ENCODE measurements around the gene CHST6.
"Not testable (repeated sequence)": the region's sequence is repeated elsewhere in the genome, so short reads cannot be mapped to it uniquely, and the experiment has no call there.

CHST6 gene

DNA sequence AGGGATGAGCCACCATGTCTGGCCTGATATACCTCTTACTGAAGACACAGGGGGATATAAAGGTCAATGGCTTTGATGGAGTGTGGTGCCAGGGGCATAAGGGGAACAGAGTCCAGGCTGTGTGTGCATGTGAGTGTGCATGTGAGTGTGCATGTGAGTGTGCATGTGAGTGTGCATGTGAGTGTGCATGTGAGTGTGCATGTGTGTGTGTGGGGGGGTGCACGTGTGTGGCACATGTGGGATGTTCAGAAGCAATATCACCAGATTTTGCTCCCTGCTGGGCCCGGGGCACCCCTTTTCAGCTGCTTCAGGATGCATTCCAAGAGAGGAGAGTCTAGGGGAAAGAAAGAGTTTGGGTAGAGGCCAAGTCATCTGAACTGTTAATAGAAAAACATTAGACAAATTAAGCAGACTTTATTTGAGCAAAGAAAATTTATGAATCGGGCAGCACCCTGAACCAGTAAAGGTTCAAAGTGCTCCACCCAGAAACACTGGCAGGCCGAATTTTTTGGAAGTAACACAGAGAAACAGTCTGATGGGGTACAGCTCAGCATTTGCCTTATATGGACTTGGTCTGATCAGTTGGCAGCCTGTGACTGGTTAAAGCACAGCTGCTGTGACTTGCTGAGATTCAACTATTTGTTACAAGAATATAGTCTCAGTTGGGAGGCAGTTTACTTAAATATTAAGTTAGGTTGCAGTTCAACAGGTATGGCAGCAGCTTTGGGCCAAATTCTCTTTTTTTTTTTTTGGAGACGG, 31.0 kb upstream of the CHST6 start:
- H3K9me3 Mint-ChIP-seq, result no peaks in the 10 kb centered on the region
- no peaks in the 10 kb centered on the region for H3K27me3 Mint-ChIP-seq
- H3K4me3 Mint-ChIP-seq, result no peak overlapping the region
- H3K36me3 Mint-ChIP-seq (ENCODE audit: low read depth), result no peaks in the 10 kb centered on the region
- no peak overlapping the region for H3K27ac Mint-ChIP-seq
- H3K4me1 Mint-ChIP-seq (ENCODE audit: low read depth), result no peaks in the 10 kb centered on the region

DNA sequence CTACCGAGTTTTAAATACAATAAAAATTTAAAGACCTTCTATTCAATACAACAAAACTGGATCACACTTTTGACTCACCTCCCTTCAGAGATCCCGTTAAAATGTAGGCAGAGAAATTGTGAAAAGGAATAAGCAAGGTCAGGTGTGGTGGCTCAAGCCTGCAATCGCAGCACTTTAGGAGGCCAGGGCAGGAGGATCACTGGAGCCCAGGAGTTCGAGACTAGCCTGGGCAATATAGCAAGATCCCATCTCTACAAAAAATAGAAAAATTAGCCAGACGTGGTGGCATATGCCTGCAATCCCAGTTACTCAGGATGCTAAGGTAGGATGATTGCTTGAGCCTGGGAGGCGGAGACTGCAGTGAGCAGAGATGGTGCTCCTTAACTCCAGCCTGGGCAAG, 23.9 kb upstream of the CHST6 start:
- Mint-ChIP-seq H3K27ac (no peak overlapping the region), H3K36me3 (ENCODE audit: low read depth) (no peaks in the 10 kb centered on the region), H3K27me3 (no peaks in the 10 kb centered on the region), H3K4me1 (ENCODE audit: low read depth) (peaks cover 11% of the 10 kb centered on the region), H3K9me3 (no peaks in the 10 kb centered on the region), H3K4me3 (no peak overlapping the region)

DNA sequence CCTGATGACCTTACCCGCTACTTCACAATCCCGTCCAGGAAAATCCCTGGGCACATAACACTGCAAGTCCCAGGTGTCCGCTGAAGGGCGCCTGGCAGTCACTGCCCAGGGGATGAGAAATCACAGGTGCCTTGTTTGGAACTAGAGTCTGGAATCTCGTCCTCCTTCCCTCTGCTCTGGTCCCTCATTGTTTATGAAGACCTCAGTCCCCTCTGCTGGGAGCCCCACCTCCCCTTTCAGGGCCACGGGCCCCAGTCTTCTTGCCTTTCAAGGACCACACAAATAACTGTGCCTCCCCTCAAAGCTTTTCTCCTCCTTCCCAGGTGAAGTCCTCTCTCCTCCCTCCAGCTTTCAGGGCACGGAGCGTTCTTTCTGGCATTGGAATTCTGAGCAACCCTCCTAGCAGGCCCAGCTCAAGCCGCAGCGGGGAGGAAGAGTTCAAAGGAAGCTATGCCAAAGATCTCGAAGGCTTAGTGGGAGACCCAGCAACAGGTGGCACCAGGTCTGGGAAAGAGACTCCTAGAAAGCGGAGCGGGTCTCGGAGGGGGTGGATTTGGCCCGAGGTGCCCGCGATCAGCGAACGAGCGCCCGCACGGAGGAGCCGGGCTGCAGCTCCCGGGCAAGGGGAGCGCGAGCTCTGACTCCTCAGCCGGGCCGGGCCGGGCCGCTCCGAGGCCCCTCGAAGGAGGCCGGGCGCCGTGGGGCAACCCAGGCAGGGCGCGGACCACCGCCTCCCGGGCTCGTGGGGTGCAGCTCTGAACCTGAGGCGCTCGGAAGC, 21.1 kb upstream of the CHST6 start:
- H3K27me3 Mint-ChIP-seq; H3K9me3 Mint-ChIP-seq; H3K36me3 Mint-ChIP-seq (ENCODE audit: low read depth): not testable (repeated sequence)
- Mint-ChIP-seq H3K4me1 (ENCODE audit: low read depth) (peaks cover 11% of the 10 kb centered on the region), H3K27ac (peak overlapping the region; percentile 5), H3K4me3 (peak overlapping the region; percentile 90)

DNA sequence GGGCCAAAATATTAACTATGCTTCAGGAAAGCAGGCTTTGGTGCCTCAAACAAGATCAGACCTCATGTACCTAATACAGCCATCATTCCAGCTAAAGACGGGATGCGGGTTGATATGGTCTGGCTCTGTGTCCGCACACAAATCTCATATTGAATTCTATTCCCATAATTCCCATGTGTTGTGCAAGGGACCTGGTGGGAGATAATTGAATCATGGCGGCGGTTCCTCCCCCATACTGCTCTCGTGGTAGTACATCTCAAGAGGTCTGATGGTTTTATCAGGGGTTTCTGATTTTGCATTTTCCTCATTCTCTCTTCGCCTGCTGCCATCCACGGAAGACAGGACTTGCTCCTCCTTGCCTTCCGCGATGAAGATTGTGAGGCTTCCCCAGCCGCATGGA, 19.1 kb upstream of the CHST6 start:
- Mint-ChIP-seq H3K9me3 (no peaks in the 10 kb centered on the region), H3K27ac (no peak overlapping the region), H3K27me3 (no peaks in the 10 kb centered on the region), H3K4me3 (no peak overlapping the region), H3K36me3 (ENCODE audit: low read depth) (no peaks in the 10 kb centered on the region), H3K4me1 (ENCODE audit: low read depth) (peaks cover 11% of the 10 kb centered on the region)

DNA sequence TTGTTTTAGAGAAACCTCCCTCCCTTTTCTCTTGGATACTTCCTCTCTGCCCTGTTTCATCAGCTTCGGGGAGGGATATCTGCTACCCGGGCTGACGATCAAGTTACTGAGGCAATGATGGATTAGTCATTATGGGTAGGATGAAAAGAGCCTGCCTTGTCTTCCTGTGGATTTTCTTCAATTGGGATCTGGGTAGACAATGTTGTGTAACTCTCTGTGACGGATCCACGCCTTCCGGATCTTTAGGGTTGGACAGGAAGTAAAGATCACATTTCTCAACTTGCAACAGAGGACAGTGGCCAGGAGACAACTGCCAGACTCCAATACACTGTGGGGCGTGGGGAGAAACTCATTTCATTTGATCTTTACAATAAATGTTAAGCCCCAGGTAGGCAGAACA, 11.3 kb upstream of the CHST6 start:
- Mint-ChIP-seq H3K4me3 (no peak overlapping the region), H3K4me1 (ENCODE audit: low read depth) (no peaks in the 10 kb centered on the region), H3K9me3 (no peaks in the 10 kb centered on the region), H3K27ac (no peak overlapping the region), H3K27me3 (peaks cover 4% of the 10 kb centered on the region), H3K36me3 (ENCODE audit: low read depth) (no peaks in the 10 kb centered on the region)

DNA sequence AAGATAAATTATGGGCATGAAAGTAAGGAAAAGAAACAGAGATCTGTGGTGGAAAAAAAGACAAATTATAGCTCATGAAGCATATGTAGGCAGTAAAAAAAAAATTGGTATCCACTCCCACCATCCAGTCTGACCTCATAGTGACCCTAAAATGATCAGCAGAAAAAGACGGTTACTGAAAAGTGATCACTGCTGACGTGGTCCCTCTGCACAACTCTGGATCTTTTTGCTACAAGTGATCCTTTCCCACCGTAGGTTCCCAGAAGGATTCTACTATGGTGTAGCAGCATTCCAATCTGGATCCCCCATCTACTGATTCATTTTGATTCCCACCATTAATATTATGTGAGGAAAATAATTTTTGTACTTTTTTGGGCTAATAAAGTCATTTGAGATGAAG, 10.9 kb upstream of the CHST6 start:
- no peaks in the 10 kb centered on the region for H3K4me1 Mint-ChIP-seq (ENCODE audit: low read depth)
- no peak overlapping the region for H3K27ac Mint-ChIP-seq

DNA sequence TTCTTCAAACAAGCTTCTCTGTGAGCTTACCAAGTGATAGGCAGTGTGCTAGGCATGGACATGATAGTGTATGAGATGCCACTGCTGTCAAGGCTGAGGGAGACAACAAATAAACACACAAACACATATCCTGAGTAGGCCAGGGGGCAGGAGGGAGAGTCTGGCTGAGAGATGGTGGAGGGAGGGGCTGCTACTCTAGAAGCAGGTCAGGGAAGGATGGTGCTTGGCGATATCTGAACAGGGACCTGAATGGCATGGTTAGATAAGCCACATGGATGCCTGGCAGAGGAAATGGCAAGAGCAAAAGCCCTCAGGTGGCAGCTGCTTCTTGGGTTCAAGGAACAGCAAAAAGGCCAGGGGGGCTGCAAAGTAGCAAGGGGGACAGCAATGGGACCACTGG, 8.6 kb upstream of the CHST6 start:
- Mint-ChIP-seq H3K9me3 (no peaks in the 10 kb centered on the region), H3K27ac (no peak overlapping the region), H3K4me3 (no peak overlapping the region), H3K36me3 (ENCODE audit: low read depth) (no peaks in the 10 kb centered on the region), H3K27me3 (peaks cover 4% of the 10 kb centered on the region), H3K4me1 (ENCODE audit: low read depth) (no peaks in the 10 kb centered on the region)

More for the DNA sequence above, 10.9 kb upstream of the CHST6 start:
- Mint-ChIP-seq H3K27me3 (peaks cover 4% of the 10 kb centered on the region), H3K9me3 (no peaks in the 10 kb centered on the region), H3K36me3 (ENCODE audit: low read depth) (no peaks in the 10 kb centered on the region), H3K4me3 (no peak overlapping the region)

DNA sequence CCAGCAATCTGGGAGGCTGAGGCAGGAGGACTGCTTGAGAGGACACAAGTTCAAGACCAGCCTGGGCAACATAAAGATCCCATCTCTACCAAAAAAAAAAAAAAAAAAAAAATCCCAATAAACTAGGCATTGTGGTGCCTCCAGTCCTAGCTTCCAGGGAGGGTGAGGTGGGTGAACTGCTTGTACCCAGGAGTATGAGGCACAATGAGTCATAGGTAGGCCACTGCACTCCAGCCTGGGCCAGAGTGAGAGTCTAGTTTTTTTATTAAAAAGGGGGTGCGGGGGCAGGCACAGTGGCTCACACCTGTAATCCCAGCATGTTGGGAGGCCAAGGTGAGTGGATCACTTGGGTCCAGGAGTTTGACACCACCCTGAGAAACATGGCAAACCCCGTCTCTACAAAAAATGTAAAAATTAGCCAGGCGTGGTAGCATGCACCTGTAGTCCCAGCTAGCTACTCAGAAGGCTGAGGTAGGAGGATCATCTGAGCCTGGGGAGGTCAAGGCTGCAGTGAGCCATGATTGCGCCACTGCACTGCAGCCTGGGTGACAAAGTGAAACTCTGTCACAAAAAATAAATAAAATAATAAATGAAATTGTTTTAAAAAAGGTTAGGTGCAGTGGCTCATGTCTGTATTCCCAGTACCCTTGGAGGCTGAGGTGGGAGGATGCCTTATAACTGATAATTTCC, 7.8 kb upstream of the CHST6 start:
- no peaks in the 10 kb centered on the region for H3K36me3 Mint-ChIP-seq (ENCODE audit: low read depth)
- no peak overlapping the region for H3K27ac Mint-ChIP-seq
- no peaks in the 10 kb centered on the region for H3K4me1 Mint-ChIP-seq (ENCODE audit: low read depth)
- H3K9me3 Mint-ChIP-seq, result no peaks in the 10 kb centered on the region
- H3K4me3 Mint-ChIP-seq, result no peak overlapping the region
- H3K27me3 Mint-ChIP-seq, result no peaks in the 10 kb centered on the region

DNA sequence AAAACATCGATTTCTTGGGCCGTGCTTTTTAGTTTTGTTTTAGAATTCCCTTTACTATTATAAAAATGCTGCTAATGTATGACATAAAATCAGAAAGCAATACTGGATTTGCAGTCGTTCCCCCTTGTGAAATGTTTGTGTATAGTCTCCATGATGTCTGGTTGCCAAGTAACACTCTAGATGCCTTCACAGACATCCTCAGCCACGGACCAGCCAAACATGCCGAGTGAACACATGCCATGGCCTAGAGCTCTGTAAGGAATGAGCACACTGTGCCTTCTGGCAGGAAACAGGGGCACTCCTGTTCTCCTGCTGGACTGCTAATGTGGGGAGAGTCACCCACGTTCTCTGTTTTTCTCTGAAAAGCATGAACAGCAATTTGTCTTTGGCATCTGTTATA, 6.6 kb upstream of the CHST6 start:
- peaks cover 11% of the 10 kb centered on the region for H3K27me3 Mint-ChIP-seq
- H3K27ac Mint-ChIP-seq; H3K4me1 Mint-ChIP-seq (ENCODE audit: low read depth); H3K36me3 Mint-ChIP-seq (ENCODE audit: low read depth); H3K9me3 Mint-ChIP-seq; H3K4me3 Mint-ChIP-seq: not testable (repeated sequence)

DNA sequence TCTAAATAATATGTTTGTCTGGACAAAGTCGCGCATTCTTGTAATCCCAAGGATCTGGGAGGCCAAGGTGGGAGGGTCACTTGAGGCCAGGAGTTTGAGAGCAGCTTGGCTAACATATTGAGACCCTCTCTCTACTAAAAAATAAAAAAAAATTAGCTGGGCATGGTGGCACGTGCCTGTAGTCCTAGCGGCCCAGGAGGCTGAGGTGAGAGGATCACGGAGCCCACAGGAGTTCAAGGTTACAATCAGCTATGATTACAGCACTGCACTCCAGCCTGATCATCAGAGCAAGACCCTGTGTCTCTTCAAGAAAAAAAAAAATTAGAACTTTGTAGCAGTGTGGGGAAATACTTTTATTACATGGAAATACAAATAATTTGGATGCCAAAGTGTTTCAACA, 6.1 kb upstream of the CHST6 start:
- Mint-ChIP-seq H3K27ac (no peak overlapping the region), H3K9me3 (no peaks in the 10 kb centered on the region), H3K36me3 (ENCODE audit: low read depth) (no peaks in the 10 kb centered on the region), H3K27me3 (peaks cover 14% of the 10 kb centered on the region), H3K4me3 (no peak overlapping the region), H3K4me1 (ENCODE audit: low read depth) (no peaks in the 10 kb centered on the region)

DNA sequence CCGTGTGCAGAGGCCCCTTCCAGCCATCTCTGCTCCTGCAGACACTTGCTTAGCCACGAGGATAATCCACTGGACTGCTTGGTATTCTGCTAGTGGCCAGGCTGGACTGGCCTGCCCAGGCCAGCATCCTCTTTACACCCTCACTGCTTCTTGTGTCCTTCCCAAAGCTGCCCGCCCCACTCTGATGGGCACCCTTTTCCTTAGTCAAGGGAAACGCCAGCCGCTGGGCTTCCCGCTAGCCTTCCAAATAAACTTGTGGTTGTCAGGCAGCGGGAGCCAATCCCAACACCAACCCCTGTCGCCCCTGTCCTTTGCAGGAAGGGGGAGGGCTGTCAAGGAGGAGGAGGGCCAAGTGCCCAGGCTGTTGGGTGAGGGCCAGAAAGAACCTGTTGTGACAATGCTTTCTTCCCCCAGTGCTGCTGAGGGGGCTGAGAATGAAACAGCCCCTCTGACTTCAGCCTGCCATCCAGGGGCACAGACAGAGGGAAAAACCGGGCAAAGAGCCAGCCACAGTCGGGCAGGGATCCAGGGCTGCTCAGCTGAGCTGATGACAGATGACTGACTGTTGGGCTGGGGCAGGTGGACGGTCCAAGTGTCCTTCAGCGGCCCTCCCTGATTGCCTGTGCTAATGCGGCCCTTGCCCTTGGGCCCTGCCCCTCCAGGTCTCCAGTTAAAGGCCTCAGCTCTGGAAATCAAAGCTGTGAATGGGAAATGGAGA, 3.5 kb upstream of the CHST6 start:
- H3K36me3 Mint-ChIP-seq (ENCODE audit: low read depth); H3K9me3 Mint-ChIP-seq; H3K4me3 Mint-ChIP-seq; H3K27ac Mint-ChIP-seq; H3K4me1 Mint-ChIP-seq (ENCODE audit: low read depth): not testable (repeated sequence)
- H3K27me3 Mint-ChIP-seq, result peaks cover 30% of the 10 kb centered on the region

DNA sequence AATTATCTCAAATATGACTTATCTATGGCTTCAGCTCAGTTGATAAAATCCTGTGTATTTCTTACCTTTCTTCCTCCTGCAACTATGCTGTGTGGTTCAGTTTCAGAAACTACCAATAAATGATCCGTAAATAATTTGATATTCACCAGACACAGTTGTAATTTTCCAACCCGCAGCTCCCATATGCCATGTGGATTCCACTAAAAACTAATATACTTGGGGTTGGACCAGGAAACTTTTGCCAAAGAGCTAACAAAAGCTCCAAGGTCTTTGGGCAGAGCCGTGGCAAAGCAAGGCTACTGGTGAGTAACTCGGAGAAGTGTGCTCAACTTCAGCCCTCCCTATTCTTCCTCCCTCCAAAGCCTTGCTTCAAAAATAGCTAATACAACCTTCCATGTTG, 2.3 kb upstream of the CHST6 start:
- no peaks in the 10 kb centered on the region for H3K9me3 Mint-ChIP-seq
- H3K36me3 Mint-ChIP-seq (ENCODE audit: low read depth), result no peaks in the 10 kb centered on the region
- no peak overlapping the region for H3K4me3 Mint-ChIP-seq
- H3K4me1 Mint-ChIP-seq (ENCODE audit: low read depth), result peaks cover 8% of the 10 kb centered on the region
- H3K27ac Mint-ChIP-seq, result no peak overlapping the region
- peaks cover 34% of the 10 kb centered on the region for H3K27me3 Mint-ChIP-seq

DNA sequence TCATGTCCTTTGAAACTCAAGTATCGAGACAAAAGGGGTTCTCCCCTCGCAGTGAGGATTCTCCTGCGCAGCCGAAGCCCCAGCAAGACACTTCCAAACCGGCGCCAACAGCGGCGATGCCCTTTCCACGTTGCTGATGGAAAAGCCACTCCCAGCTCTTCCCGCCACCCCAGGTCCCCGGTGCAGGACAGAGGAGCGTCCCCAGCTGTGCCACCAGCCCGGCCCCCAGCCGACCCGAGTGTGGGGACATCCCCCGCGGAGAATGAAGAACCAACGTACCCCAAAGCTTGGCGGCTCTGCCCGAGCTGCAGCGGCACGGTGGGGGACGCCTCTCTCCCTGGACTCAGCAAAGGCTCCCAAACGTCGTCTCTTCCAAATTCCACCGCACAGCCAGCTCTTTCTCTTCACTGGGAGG, 573 bp downstream of the CHST6 start:
- H3K27me3 Mint-ChIP-seq, result peaks cover 34% of the 10 kb centered on the region
- H3K27ac Mint-ChIP-seq, result no peak overlapping the region
- no peaks in the 10 kb centered on the region for H3K9me3 Mint-ChIP-seq
- H3K4me3 Mint-ChIP-seq, result peak overlapping the region; percentile 62
- H3K36me3 Mint-ChIP-seq (ENCODE audit: low read depth), result no peaks in the 10 kb centered on the region
- peaks cover 8% of the 10 kb centered on the region for H3K4me1 Mint-ChIP-seq (ENCODE audit: low read depth)

DNA sequence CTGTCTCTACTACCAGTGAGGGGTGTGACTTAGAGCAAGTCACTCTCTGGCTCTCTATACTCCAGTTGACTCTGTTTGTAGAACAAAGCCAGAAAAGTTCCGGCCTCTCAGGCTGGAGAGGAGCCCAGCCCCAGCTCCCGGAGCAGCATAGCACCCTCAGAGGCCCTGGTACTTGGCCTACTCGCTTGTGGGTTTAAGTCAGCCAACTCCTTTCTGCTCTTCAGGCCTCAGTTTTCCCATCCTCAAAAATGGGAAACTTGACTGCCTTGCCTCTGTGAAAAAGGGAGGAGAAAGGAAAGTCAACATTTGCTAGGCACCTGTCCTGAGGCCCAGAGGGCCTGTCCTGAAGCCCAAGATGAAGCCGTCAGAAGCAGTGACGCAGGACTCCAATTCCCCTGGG, 1.1 kb downstream of the CHST6 start:
- no peaks in the 10 kb centered on the region for H3K36me3 Mint-ChIP-seq (ENCODE audit: low read depth)
- H3K27me3 Mint-ChIP-seq, result peaks cover 34% of the 10 kb centered on the region
- H3K4me1 Mint-ChIP-seq (ENCODE audit: low read depth), result peaks cover 8% of the 10 kb centered on the region
- H3K27ac Mint-ChIP-seq, result no peak overlapping the region
- H3K9me3 Mint-ChIP-seq, result no peaks in the 10 kb centered on the region
- no peak overlapping the region for H3K4me3 Mint-ChIP-seq

DNA sequence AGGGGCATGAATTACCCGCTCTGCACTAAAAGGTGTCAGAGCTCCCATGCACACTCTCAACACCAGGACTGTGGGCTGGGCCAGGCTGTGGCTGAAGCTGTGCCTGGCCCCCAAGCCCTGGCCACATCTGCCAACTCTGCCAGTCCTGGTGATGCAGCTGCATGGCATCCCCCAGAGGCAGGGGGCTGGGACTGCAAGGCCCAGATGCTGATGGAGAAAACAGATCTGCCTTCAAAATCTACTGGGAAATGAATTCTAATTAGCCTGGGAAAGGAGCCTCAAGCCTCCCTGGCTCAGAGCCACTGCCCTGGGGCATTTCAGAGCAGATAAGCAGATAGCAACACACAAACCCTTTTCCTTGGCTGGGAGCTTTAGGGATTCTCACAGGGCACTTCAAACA, 3.4 kb downstream of the CHST6 start:
- H3K27ac Mint-ChIP-seq, result no peak overlapping the region
- no peaks in the 10 kb centered on the region for H3K9me3 Mint-ChIP-seq
- no peaks in the 10 kb centered on the region for H3K36me3 Mint-ChIP-seq (ENCODE audit: low read depth)
- H3K27me3 Mint-ChIP-seq, result peaks cover 27% of the 10 kb centered on the region
- peaks cover 8% of the 10 kb centered on the region for H3K4me1 Mint-ChIP-seq (ENCODE audit: low read depth)
- H3K4me3 Mint-ChIP-seq, result no peak overlapping the region
